Natural killer cell treated with Interleukin-12 subunit alpha and Interleukin-12 subunit beta and Interleukin-15 and Interleukin-18, amount 100 ng/mL, for 72 hours (primary cell): ENCODE data around the gene FOXC2. TPM values are rescaled to one million over a fixed set of nuclear protein-coding genes. Genes with fewer than 3 reads are reported as not detected.

Source experiments
- total RNA-seq, 2 donors: library from RNA; stranded (reverse); gene quantifications; one replicate each; pipeline ENCODE4 v1.2.3, GENCODE V29; 2022

FOXC2 gene
- total RNA-seq, 2 donors from 2014 or later, result not detected

Other genes with a start within 250 kb of the FOXC2 start
- not detected for gene FOXF1, start 56.3 kb upstream of the FOXC2 start, total RNA-seq
- gene MTHFSD, start 11.6 kb upstream of the FOXC2 start, total RNA-seq, result 10 to 100 TPM; 24.3 to 32.8 TPM
- gene FOXL1, start 11.7 kb downstream of the FOXC2 start, total RNA-seq, result not detected